WTC11 (cell line): ENCODE results near the gene GPC5. TPM values are rescaled to one million over a fixed set of nuclear protein-coding genes. Genes with fewer than 3 reads are reported as not detected.

Source experiments
- ATAC-seq: fragments of 200-7000 bp; cut with Tn5 transposase; 2 replicates; pipeline ENCODE4 v1.10.0; 2021; ENCODE audit warnings: mild to moderate bottlenecking, moderate library complexity
- CTCF ChIA-PET: fragments of 300-600 bp; sonication (Branson Sonifier 250); formaldehyde crosslinking; loops from one replicate; lab custom pipeline; 2021; ENCODE audit warnings: antibody characterized with exemption; lab: Charles Lee
- POLR2A ChIA-PET: fragments of 350-600 bp; sonication (Branson Sonifier 250); formaldehyde crosslinking; loops from one replicate; lab custom pipeline; 2021; ENCODE audit warnings: antibody characterized with exemption; lab: Charles Lee
- DNase-seq: peaks from one replicate; pipeline ENCODE4 v3.0.0; 2021; ENCODE audit warnings: low spot score
- H3K27ac Mint-ChIP-seq: 2 replicates; pipeline ENCODE4 v1.8.0; 2021; ENCODE audit warnings: mixed read lengths
- H3K27me3 Mint-ChIP-seq: 2 replicates; pipeline ENCODE4 v1.8.0; 2021; ENCODE audit warnings: low read depth, mild to moderate bottlenecking, moderate library complexity, mixed read lengths
- H3K36me3 Mint-ChIP-seq: 2 replicates; pipeline ENCODE4 v1.8.0; 2021; ENCODE audit warnings: mixed read lengths
- H3K4me1 Mint-ChIP-seq: 2 replicates; pipeline ENCODE4 v1.8.0; 2022; ENCODE audit warnings: mixed read lengths
- H3K4me3 Mint-ChIP-seq: 2 replicates; pipeline ENCODE4 v1.8.0; 2021; ENCODE audit warnings: mild to moderate bottlenecking, moderate library complexity, mixed read lengths
- H3K9me3 Mint-ChIP-seq: 2 replicates; pipeline ENCODE4 v1.8.0; 2021; ENCODE audit warnings: mixed read lengths
- CBFB ChIP-seq: sonication (generic); formaldehyde crosslinking; IDR thresholded peaks from 2 replicates; pipeline ENCODE4 v1.8.1; 2022; ENCODE audit warnings: mild to moderate bottlenecking, low read depth, missing genetic modification reagents
- CREM ChIP-seq: sonication (generic); formaldehyde crosslinking; IDR thresholded peaks from 2 replicates; pipeline ENCODE4 v1.8.1; 2022; ENCODE audit warnings: mild to moderate bottlenecking, missing genetic modification reagents, moderate library complexity
- ESRRA ChIP-seq: sonication (generic); formaldehyde crosslinking; IDR thresholded peaks from 2 replicates; pipeline ENCODE4 v1.8.1; 2022; ENCODE audit warnings: mild to moderate bottlenecking, missing genetic modification reagents, borderline replicate concordance
- FOXP4 ChIP-seq: sonication (generic); formaldehyde crosslinking; IDR thresholded peaks from 2 replicates; pipeline ENCODE4 v1.8.0; 2022; ENCODE audit warnings: mild to moderate bottlenecking, missing genetic modification reagents
- GABPB1 ChIP-seq: sonication (generic); formaldehyde crosslinking; IDR thresholded peaks from 2 replicates; pipeline ENCODE4 v1.8.1; 2023; ENCODE audit warnings: mild to moderate bottlenecking, missing genetic modification reagents
- JUN ChIP-seq: sonication (generic); formaldehyde crosslinking; IDR thresholded peaks from 2 replicates; pipeline ENCODE4 v1.8.0; 2023; ENCODE audit warnings: mild to moderate bottlenecking, missing genetic modification reagents
- NR3C1 ChIP-seq: sonication (generic); formaldehyde crosslinking; conservative IDR thresholded peaks from 2 replicates; pipeline ENCODE4 v1.8.1; 2023; ENCODE audit warnings: low read depth, mild to moderate bottlenecking, missing genetic modification reagents
- PREB ChIP-seq: sonication (generic); formaldehyde crosslinking; IDR thresholded peaks from 2 replicates; pipeline ENCODE4 v1.8.1; 2022; ENCODE audit warnings: mild to moderate bottlenecking, missing genetic modification reagents, moderate library complexity, borderline replicate concordance
- SMAD4 ChIP-seq: sonication (generic); formaldehyde crosslinking; IDR thresholded peaks from 2 replicates; pipeline ENCODE4 v1.8.0; 2022; ENCODE audit warnings: mild to moderate bottlenecking, missing genetic modification reagents
- STAT6 ChIP-seq: sonication (generic); formaldehyde crosslinking; conservative IDR thresholded peaks from 2 replicates; pipeline ENCODE4 v1.8.1; 2023; ENCODE audit warnings: mild to moderate bottlenecking, low read depth, missing genetic modification reagents, moderate library complexity
- TP53 ChIP-seq: sonication (generic); formaldehyde crosslinking; IDR thresholded peaks from 2 replicates; pipeline ENCODE4 v1.8.1; 2023; ENCODE audit warnings: mild to moderate bottlenecking, missing genetic modification reagents
- ZBTB43 ChIP-seq: sonication (generic); formaldehyde crosslinking; IDR thresholded peaks from 2 replicates; pipeline ENCODE4 v1.8.1; 2023; ENCODE audit warnings: mild to moderate bottlenecking, missing genetic modification reagents
- ZNF138 ChIP-seq: sonication (generic); formaldehyde crosslinking; conservative IDR thresholded peaks from 2 replicates; pipeline ENCODE4 v1.8.1; 2022; ENCODE audit warnings: mild to moderate bottlenecking, moderate library complexity, missing genetic modification reagents
- ZNF219 ChIP-seq: sonication (generic); formaldehyde crosslinking; IDR thresholded peaks from 2 replicates; pipeline ENCODE4 v1.8.0; 2023; ENCODE audit warnings: missing genetic modification reagents, mild to moderate bottlenecking, borderline replicate concordance
- ZNF263 ChIP-seq: sonication (generic); formaldehyde crosslinking; IDR thresholded peaks from 2 replicates; pipeline ENCODE4 v1.8.1; 2022; ENCODE audit warnings: low read depth, mild to moderate bottlenecking, moderate library complexity, missing genetic modification reagents
- total RNA-seq: library from RNA; stranded (reverse); gene quantifications from 3 replicates; pipeline ENCODE4 v1.2.3, GENCODE V29; 2021
- TF ChIP-seq, protein P1 (sequence below): sonication (generic); formaldehyde crosslinking; IDR thresholded peaks from 2 replicates; pipeline ENCODE4 v1.8.1; 2023; ENCODE audit warnings: mild to moderate bottlenecking, missing genetic modification reagents
- TF ChIP-seq, protein P2 (sequence below): sonication (generic); formaldehyde crosslinking; IDR thresholded peaks from 2 replicates; pipeline ENCODE4 v1.8.0; 2022; ENCODE audit warnings: mild to moderate bottlenecking, missing genetic modification reagents
- TF ChIP-seq, protein P3 (sequence below): sonication (generic); formaldehyde crosslinking; IDR thresholded peaks from 2 replicates; pipeline ENCODE4 v1.8.1; 2023; ENCODE audit warnings: mild to moderate bottlenecking, moderate library complexity, missing genetic modification reagents
- TF ChIP-seq, protein P4 (sequence below): fragments of 200-600 bp; IDR thresholded peaks from 2 replicates; pipeline ENCODE4 v1.8.0; 2022; ENCODE audit warnings: antibody characterized with exemption

GPC5 gene
- total RNA-seq, 1 experiment from 2014 or later, result 0.46 TPM

GRCh38 chr13:92873029-92873428 lies 1474.6 kb downstream of the GPC5 start:
- 0 out of 2 replicates have a peak, but pooled peaks cover under 1% of the 10 kb centered on the region for H3K27me3 Mint-ChIP-seq
- DNase-seq (no peak), ATAC-seq (no peak)
- H3K9me3 Mint-ChIP-seq, result peaks cover 6% of the 10 kb centered on the region; the same call in 1 of the 2 replicates
- H3K4me1 Mint-ChIP-seq, result no peaks in the 10 kb centered on the region
- CTCF ChIA-PET, result no interaction called here
- H3K4me3 Mint-ChIP-seq, result no peak overlapping the region
- H3K27ac Mint-ChIP-seq, result no peak overlapping the region
- TF ChIP-seq TP53 (CRISPR knock-in tag) (no peak), GABPB1 (CRISPR knock-in tag) (no peak)
- H3K36me3 Mint-ChIP-seq, result no peaks in the 10 kb centered on the region
- POLR2A ChIA-PET, result no interaction called here

DNA sequence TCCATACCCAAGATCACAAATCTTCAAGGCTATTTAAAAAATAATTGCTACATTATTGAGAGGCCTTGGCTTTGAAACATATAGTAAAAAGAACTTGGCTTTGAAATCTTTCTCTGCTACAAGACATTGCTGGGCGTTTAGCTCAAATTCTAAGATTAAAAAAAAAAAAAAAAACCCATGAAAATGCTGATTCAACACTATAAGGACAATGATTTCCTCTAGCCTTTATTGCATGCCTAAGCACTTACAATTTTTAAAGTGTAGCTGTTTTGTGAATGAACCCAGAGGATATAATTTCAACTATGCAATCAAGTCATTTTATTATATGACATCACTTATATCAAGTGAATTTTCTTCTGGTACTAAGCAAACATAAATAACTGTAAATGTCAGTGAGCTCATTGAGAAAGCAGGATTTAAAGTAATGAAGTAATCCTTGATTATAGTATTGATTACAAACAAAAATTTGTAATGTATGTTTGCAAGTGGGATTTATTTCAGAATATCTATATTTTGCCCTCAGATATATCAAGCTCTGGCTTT lies 1488.2 kb downstream of the GPC5 start:
- no peak for DNase-seq
- H3K36me3 Mint-ChIP-seq, result no peaks in the 10 kb centered on the region
- H3K4me3 Mint-ChIP-seq, result no peak overlapping the region
- ATAC-seq, result no peak
- peaks cover 4% of the 10 kb centered on the region for H3K4me1 Mint-ChIP-seq
- H3K27me3 Mint-ChIP-seq, result peaks cover 10% of the 10 kb centered on the region
- ChIA-PET CTCF (no interaction called here), POLR2A (no interaction called here)
- H3K9me3 Mint-ChIP-seq, result no peaks in the 10 kb centered on the region
- no peak overlapping the region for H3K27ac Mint-ChIP-seq
- TF ChIP-seq, protein P1, sequence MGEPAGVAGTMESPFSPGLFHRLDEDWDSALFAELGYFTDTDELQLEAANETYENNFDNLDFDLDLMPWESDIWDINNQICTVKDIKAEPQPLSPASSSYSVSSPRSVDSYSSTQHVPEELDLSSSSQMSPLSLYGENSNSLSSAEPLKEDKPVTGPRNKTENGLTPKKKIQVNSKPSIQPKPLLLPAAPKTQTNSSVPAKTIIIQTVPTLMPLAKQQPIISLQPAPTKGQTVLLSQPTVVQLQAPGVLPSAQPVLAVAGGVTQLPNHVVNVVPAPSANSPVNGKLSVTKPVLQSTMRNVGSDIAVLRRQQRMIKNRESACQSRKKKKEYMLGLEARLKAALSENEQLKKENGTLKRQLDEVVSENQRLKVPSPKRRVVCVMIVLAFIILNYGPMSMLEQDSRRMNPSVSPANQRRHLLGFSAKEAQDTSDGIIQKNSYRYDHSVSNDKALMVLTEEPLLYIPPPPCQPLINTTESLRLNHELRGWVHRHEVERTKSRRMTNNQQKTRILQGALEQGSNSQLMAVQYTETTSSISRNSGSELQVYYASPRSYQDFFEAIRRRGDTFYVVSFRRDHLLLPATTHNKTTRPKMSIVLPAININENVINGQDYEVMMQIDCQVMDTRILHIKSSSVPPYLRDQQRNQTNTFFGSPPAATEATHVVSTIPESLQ (CRISPR knock-in tag), result no peak
- TF ChIP-seq PREB (CRISPR knock-in tag), result no peak
- TF ChIP-seq JUN (CRISPR knock-in tag), result no peak
- TF ChIP-seq NR3C1 (CRISPR knock-in tag), result no peak
- TF ChIP-seq, protein P2, sequence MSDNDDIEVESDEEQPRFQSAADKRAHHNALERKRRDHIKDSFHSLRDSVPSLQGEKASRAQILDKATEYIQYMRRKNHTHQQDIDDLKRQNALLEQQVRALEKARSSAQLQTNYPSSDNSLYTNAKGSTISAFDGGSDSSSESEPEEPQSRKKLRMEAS (CRISPR knock-in tag), result no peak
- TF ChIP-seq FOXP4 (CRISPR knock-in tag), result no peak
- no peak for TF ChIP-seq SMAD4
- TF ChIP-seq CBFB, result no peak
- no peak for TF ChIP-seq CREM (CRISPR knock-in tag)
- no peak for TF ChIP-seq ESRRA (CRISPR knock-in tag)
- TF ChIP-seq ZNF138, result no peak
- no peak for TF ChIP-seq STAT6
- no peak for TF ChIP-seq ZBTB43 (CRISPR knock-in tag)
- TF ChIP-seq, protein P3, sequence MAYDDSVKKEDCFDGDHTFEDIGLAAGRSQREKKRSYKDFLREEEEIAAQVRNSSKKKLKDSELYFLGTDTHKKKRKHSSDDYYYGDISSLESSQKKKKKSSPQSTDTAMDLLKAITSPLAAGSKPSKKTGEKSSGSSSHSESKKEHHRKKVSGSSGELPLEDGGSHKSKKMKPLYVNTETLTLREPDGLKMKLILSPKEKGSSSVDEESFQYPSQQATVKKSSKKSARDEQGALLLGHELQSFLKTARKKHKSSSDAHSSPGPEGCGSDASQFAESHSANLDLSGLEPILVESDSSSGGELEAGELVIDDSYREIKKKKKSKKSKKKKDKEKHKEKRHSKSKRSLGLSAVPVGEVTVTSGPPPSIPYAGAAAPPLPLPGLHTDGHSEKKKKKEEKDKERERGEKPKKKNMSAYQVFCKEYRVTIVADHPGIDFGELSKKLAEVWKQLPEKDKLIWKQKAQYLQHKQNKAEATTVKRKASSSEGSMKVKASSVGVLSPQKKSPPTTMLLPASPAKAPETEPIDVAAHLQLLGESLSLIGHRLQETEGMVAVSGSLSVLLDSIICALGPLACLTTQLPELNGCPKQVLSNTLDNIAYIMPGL (CRISPR knock-in tag), result no peak
- TF ChIP-seq, protein P4, sequence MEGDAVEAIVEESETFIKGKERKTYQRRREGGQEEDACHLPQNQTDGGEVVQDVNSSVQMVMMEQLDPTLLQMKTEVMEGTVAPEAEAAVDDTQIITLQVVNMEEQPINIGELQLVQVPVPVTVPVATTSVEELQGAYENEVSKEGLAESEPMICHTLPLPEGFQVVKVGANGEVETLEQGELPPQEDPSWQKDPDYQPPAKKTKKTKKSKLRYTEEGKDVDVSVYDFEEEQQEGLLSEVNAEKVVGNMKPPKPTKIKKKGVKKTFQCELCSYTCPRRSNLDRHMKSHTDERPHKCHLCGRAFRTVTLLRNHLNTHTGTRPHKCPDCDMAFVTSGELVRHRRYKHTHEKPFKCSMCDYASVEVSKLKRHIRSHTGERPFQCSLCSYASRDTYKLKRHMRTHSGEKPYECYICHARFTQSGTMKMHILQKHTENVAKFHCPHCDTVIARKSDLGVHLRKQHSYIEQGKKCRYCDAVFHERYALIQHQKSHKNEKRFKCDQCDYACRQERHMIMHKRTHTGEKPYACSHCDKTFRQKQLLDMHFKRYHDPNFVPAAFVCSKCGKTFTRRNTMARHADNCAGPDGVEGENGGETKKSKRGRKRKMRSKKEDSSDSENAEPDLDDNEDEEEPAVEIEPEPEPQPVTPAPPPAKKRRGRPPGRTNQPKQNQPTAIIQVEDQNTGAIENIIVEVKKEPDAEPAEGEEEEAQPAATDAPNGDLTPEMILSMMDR, result no peak
- TF ChIP-seq ZNF263 (CRISPR knock-in tag), result no peak
- TF ChIP-seq ZNF219, result no peak
